Thyroid gland (tissue), 4 donors: Measurements from ENCODE around the gene RANBP17. TPM values are rescaled to one million over a fixed set of nuclear protein-coding genes. Genes with fewer than 3 reads are reported as not detected.

Experiments used
- DNase-seq, 2 donors: peaks; one replicate each; pipeline ENCODE4 v3.0.0-alpha.2; 2019
- H3K27ac ChIP-seq, 3 donors: fragments of 200-600 bp; sonication (generic); 1 replicate in 2 of 3; 2 replicates in 1 of 3; pipeline ENCODE4 v1.5.1; 2016 to 2019; ENCODE audit warnings: mild to moderate bottlenecking in 1 of 3, moderate library complexity in 1 of 3
- H3K27me3 ChIP-seq: fragments of 200-600 bp; sonication (generic); one replicate; pipeline ENCODE4 v1.5.1; 2019
- H3K36me3 ChIP-seq, 2 donors: fragments of 200-600 bp; sonication (generic); one replicate each; pipeline ENCODE4 v1.5.1; 2016 to 2019
- H3K4me1 ChIP-seq, 2 donors: fragments of 200-600 bp; sonication (generic); one replicate each; pipeline ENCODE4 v1.5.1; 2017 to 2019
- H3K4me3 ChIP-seq, 3 donors: fragments of 200-600 bp; sonication (generic); replicated peaks in 1 of 3; 1 replicate in 2 of 3; 2 replicates in 1 of 3; pipeline ENCODE4 v1.5.1; 2016; ENCODE audit warnings: mild to moderate bottlenecking in 1 of 3
- H3K9me3 ChIP-seq: fragments of 200-600 bp; sonication (generic); one replicate; pipeline ENCODE4 v1.5.1; 2017
- CTCF ChIP-seq, 6 experiments: fragments of 200-600 bp in 3 of 6; fragments of 450-650 bp in 3 of 6; sonication (generic) in 3 of 6; IDR thresholded peaks; one replicate each; pipeline ENCODE4 v1.5.1; 2016 to 2019; ENCODE audit warnings: antibody characterized with exemption in 6 of 6, mild to moderate bottlenecking in 2 of 6, inconsistent platforms in 1 of 6, moderate library complexity in 1 of 6
- POLR2A ChIP-seq, 2 donors: fragments of 450-650 bp; IDR thresholded peaks; one replicate each; pipeline ENCODE4 v1.6.1; 2017; ENCODE audit warnings: antibody characterized with exemption in 2 of 2, mild to moderate bottlenecking in 2 of 2, moderate library complexity in 1 of 2
- WGBS, 2 donors: methylation state at CpG; one replicate each; pipeline ENCODE4 v1.1.5; 2017; 5-methylcytosine and 5-hydroxymethylcytosine counted together
- intact Hi-C: fragments of 100-400 bp; cut with DNase I; formaldehyde crosslinking; loops from one replicate; pipeline ENCODE4 v1.15.1; 2023
- total RNA-seq, 4 donors: library from RNA; depleted of rRNA; stranded (reverse); fragments of >200 nt; gene quantifications; one replicate each; pipeline ENCODE4 v1.2.3, GENCODE V29; 2016

Gene RANBP17
- total RNA-seq, 4 donors from 2014 or later, result 20.2 to 35.0 (median 26.7) TPM

- WGBS, 2 donors, result 75 to 94% methylated on average over 2 of the region's 2 CpGs
- no peak for DNase-seq
- Histone ChIP-seq H3K36me3 (no peaks in the 10 kb centered on the region), H3K9me3 (no peaks in the 10 kb centered on the region), H3K27me3 (no peaks in the 10 kb centered on the region), H3K4me3 (no peak overlapping the region), H3K4me1 (no peaks in the 10 kb centered on the region), H3K27ac (no peak overlapping the region)
- TF ChIP-seq CTCF (IDR thresholded peaks at IDR 0.05) (no peak), POLR2A (IDR thresholded peaks at IDR 0.05) (no peak)
- intact Hi-C loops, result no loop called here
Observed at GRCh38 chr5:171149333-171149732, 287.5 kb downstream of the RANBP17 start.

GRCh38 chr5:171149772-171150171 lies 288.0 kb downstream of the RANBP17 start:
- 83 to 84% methylated on average over 3 of the region's 3 CpGs for WGBS, 2 donors
- no peak for DNase-seq
- TF ChIP-seq POLR2A (IDR thresholded peaks at IDR 0.05) (no peak), CTCF (IDR thresholded peaks at IDR 0.05) (no peak)
- Histone ChIP-seq H3K27me3 (no peaks in the 10 kb centered on the region), H3K27ac (no peak overlapping the region), H3K4me1 (no peaks in the 10 kb centered on the region), H3K4me3 (no peak overlapping the region), H3K9me3 (no peaks in the 10 kb centered on the region), H3K36me3 (no peaks in the 10 kb centered on the region)
- intact Hi-C loops, result no loop called here

GRCh38 chr5:171152382-171152781 lies 290.6 kb downstream of the RANBP17 start:
- Histone ChIP-seq H3K9me3 (no peaks in the 10 kb centered on the region), H3K36me3 (no peaks in the 10 kb centered on the region), H3K27ac (no peak overlapping the region), H3K4me1 (no peaks in the 10 kb centered on the region), H3K27me3 (no peaks in the 10 kb centered on the region), H3K4me3 (no peak overlapping the region)
- TF ChIP-seq POLR2A (IDR thresholded peaks at IDR 0.05) (no peak), CTCF (IDR thresholded peaks at IDR 0.05) (no peak)
- no peak for DNase-seq
- 92 to 93% methylated on average over 4 of the region's 4 CpGs for WGBS, 2 donors
- intact Hi-C loops, result no loop called here

- DNase-seq, result no peak
- no peaks in the 10 kb centered on the region for H3K36me3 ChIP-seq
- no peaks in the 10 kb centered on the region for H3K4me1 ChIP-seq
- no peak overlapping the region for H3K4me3 ChIP-seq
- intact Hi-C loops, result no loop called here
- H3K9me3 ChIP-seq, result no peaks in the 10 kb centered on the region
- no peaks in the 10 kb centered on the region for H3K27me3 ChIP-seq
- TF ChIP-seq POLR2A (IDR thresholded peaks at IDR 0.05) (no peak), CTCF (IDR thresholded peaks at IDR 0.05) (no peak)
- 90 to 95% methylated on average over 1 of the region's 1 CpG for WGBS, 2 donors
- no peak overlapping the region for H3K27ac ChIP-seq
Observed at GRCh38 chr5:171155621-171156020, 293.8 kb downstream of the RANBP17 start.

- TF ChIP-seq CTCF (IDR thresholded peaks at IDR 0.05) (no peak), POLR2A (IDR thresholded peaks at IDR 0.05) (no peak)
- DNase-seq, result no peak
- 92% methylated on average over 2 of the region's 2 CpGs for WGBS, 2 donors
- H3K4me1 ChIP-seq, result no peaks in the 10 kb centered on the region
- intact Hi-C loops, result no loop called here
- H3K36me3 ChIP-seq, result no peaks in the 10 kb centered on the region
- no peaks in the 10 kb centered on the region for H3K27me3 ChIP-seq
- no peaks in the 10 kb centered on the region for H3K9me3 ChIP-seq
- H3K27ac ChIP-seq, result no peak overlapping the region
- no peak overlapping the region for H3K4me3 ChIP-seq
Observed at GRCh38 chr5:171157276-171157675, 295.5 kb downstream of the RANBP17 start.
